Endothelial cell of umbilical vein (primary cell): Measurements from ENCODE around the gene FAM227B.

Experiments
- EZH2 ChIP-seq: IDR thresholded peaks from 2 replicates; pipeline ENCODE4 v1.6.1; 2012; ENCODE audit warnings: borderline replicate concordance, low read depth, mild to moderate bottlenecking, moderate library complexity, low read length, inconsistent platforms; ENCODE audit not compliant: severe bottlenecking
- JUN ChIP-seq: IDR thresholded peaks from 2 replicates; pipeline ENCODE4 v1.6.1; 2011; ENCODE audit warnings: borderline replicate concordance, low read depth; ENCODE audit not compliant: insufficient read length, insufficient read depth
- TF ChIP-seq, protein P1 (sequence below), 2 donors: IDR thresholded peaks; 1 replicate in 1 of 2; 2 replicates in 1 of 2; pipeline ENCODE4 v1.5.1; 2011; ENCODE audit warnings: low read length in 2 of 2, mild to moderate bottlenecking in 2 of 2, moderate library complexity in 2 of 2, control low read depth in 1 of 2, inconsistent platforms in 1 of 2, low read depth in 1 of 2; ENCODE audit not compliant: insufficient read depth in 1 of 2; ENCODE audit errors: extremely low read depth in 1 of 2

DNA sequence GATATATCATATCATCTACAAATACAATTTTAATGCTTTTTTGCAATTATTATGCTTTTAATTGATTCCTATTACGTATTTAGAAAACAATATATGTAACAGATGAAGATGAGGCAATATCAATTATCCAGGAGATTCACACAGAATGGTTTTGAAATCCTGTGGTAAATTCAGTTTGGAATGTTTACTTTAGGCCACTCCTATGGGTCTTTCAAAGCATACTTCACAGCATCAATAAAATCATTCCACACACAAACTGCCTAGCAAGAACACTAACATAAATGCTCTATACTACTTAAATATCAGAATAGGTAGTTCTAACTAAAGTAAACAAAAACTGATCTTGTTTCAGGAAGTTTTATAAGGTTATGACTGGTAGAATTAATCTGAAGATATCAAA, 90.5 kb downstream of the FAM227B start:
- TF ChIP-seq, protein P1, sequence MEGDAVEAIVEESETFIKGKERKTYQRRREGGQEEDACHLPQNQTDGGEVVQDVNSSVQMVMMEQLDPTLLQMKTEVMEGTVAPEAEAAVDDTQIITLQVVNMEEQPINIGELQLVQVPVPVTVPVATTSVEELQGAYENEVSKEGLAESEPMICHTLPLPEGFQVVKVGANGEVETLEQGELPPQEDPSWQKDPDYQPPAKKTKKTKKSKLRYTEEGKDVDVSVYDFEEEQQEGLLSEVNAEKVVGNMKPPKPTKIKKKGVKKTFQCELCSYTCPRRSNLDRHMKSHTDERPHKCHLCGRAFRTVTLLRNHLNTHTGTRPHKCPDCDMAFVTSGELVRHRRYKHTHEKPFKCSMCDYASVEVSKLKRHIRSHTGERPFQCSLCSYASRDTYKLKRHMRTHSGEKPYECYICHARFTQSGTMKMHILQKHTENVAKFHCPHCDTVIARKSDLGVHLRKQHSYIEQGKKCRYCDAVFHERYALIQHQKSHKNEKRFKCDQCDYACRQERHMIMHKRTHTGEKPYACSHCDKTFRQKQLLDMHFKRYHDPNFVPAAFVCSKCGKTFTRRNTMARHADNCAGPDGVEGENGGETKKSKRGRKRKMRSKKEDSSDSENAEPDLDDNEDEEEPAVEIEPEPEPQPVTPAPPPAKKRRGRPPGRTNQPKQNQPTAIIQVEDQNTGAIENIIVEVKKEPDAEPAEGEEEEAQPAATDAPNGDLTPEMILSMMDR (IDR thresholded peaks at IDR 0.05; ENCODE audit: extremely low read depth in 1 of 2, insufficient read depth in 1 of 2, low read depth in 1 of 2, low read length in 2 of 2): no peak
- no peak for TF ChIP-seq EZH2
- TF ChIP-seq JUN: no peak
